HepG2 (cell line): Measurements from ENCODE around the gene PKMYT1. TPM values are rescaled to one million over a fixed set of nuclear protein-coding genes. Genes with fewer than 3 reads are reported as not detected.
A peak's percentile ranks its signal among the peaks of the same experiment; 100 is the strongest.

ENCODE experiments used
- ATAC-seq: fragments of 200-7000 bp; cut with Tn5 transposase; 3 replicates; pipeline ENCODE4 v1.9.1; 2020; ENCODE audit warnings: mild to moderate bottlenecking, moderate library complexity
- BruUV-seq: library from RNA; stranded (reverse); fragments of 400-500 nt; replicated peaks from 2 replicates; lab custom pipeline; 2021; lab: Mats Ljungman, UMichigan
- CTCF ChIA-PET: fragments of 300-600 bp; formaldehyde crosslinking; extraction: SDS; loops from one replicate; lab custom pipeline; 2021; ENCODE audit warnings: low total read pairs, inconsistent platforms, low intra/inter-chr PET ratio; lab: Yijun Ruan, JAX
- POLR2A ChIA-PET: fragments of 350-600 bp; sonication (Branson Sonifier 250); formaldehyde crosslinking; loops from one replicate; lab custom pipeline; 2020; ENCODE audit warnings: antibody characterized with exemption, inconsistent platforms; lab: Yijun Ruan, JAX
- DNase-seq: peaks from one replicate; pipeline ENCODE4 v3.0.0-alpha.2; 2015; ENCODE audit warnings: low spot score
- FAIRE-seq: peaks from 3 replicates; lab custom pipeline; 2011; peaks lifted over from hg19 to GRCh38; lab: Jason Lieb, UNC
- H2AFZ ChIP-seq: one replicate; pipeline ENCODE4 v1.6.1; 2011; ENCODE audit warnings: low read length, inconsistent platforms
- H3K27ac ChIP-seq: fragments of 300-600 bp; 3 replicates; pipeline ENCODE4 v1.8.0; 2011; ENCODE audit warnings: mixed run types, mild to moderate bottlenecking, mixed read lengths, low read length, inconsistent platforms; ENCODE audit not compliant: insufficient read depth; ENCODE audit errors: extremely low read length
- H3K27me3 ChIP-seq, 2 experiments: fragments of 200-600 bp in 1 of 2; 2 replicates in 1 of 2; 3 replicates in 1 of 2; pipeline versions ENCODE4 v1.6.0 to v1.8.0; 2011; ENCODE audit warnings: low read length in 2 of 2, mild to moderate bottlenecking in 2 of 2, moderate library complexity in 2 of 2, inconsistent platforms in 1 of 2; ENCODE audit not compliant: insufficient read depth in 2 of 2, control insufficient read depth in 1 of 2
- H3K36me3 ChIP-seq, 2 experiments: fragments of 200-600 bp in 1 of 2; replicated peaks in 1 of 2; 2 replicates in 1 of 2; 3 replicates in 1 of 2; pipeline versions ENCODE4 v1.5.1 to v1.8.0; 2011; ENCODE audit warnings: low read length in 2 of 2, inconsistent platforms in 1 of 2; ENCODE audit not compliant: insufficient read depth in 2 of 2, control insufficient read depth in 1 of 2
- H3K4me1 ChIP-seq: 2 replicates; pipeline ENCODE4 v1.5.1; 2012; ENCODE audit warnings: low read length, inconsistent platforms; ENCODE audit not compliant: insufficient read depth
- H3K4me2 ChIP-seq: 2 replicates; pipeline ENCODE4 v1.6.0; 2011; ENCODE audit warnings: low read depth, low read length, inconsistent platforms
- H3K4me3 ChIP-seq, 3 experiments: fragments of 200-600 bp in 1 of 3; sonication (generic), shearing (Covaris generic) in 1 of 3; replicated peaks in 1 of 3; 2 replicates each; pipeline ENCODE4 v1.5.1; 2011 to 2016; ENCODE audit warnings: low read length in 3 of 3, inconsistent platforms in 2 of 3, low read depth in 2 of 3, mild to moderate bottlenecking in 2 of 3, control low read depth in 1 of 3, mixed read lengths in 1 of 3; ENCODE audit not compliant: insufficient read depth in 1 of 3
- H3K79me2 ChIP-seq: one replicate; pipeline ENCODE4 v1.6.1; 2011; ENCODE audit warnings: low read length, inconsistent platforms; ENCODE audit not compliant: insufficient read depth
- H3K9ac ChIP-seq: 2 replicates; pipeline ENCODE4 v1.6.0; 2011; ENCODE audit warnings: mild to moderate bottlenecking, low read depth, low read length, inconsistent platforms; ENCODE audit not compliant: insufficient read depth
- H3K9me3 ChIP-seq: 2 replicates; pipeline ENCODE4 v1.5.1; 2012; ENCODE audit warnings: mild to moderate bottlenecking, low read length
- H4K20me1 ChIP-seq: 2 replicates; pipeline ENCODE4 v1.6.0; 2011; ENCODE audit warnings: inconsistent platforms, mild to moderate bottlenecking, low read length, moderate library complexity; ENCODE audit not compliant: insufficient read depth
- ATF7-NPFF ChIP-seq: sonication (generic); formaldehyde crosslinking; IDR thresholded peaks from 2 replicates; pipeline ENCODE4 v1.8.1; 2023; ENCODE audit warnings: mild to moderate bottlenecking, low read depth, missing genetic modification reagents, moderate library complexity
- BHLHE40 ChIP-seq: IDR thresholded peaks from 2 replicates; pipeline ENCODE4 v1.6.1; 2011; ENCODE audit warnings: low read length, improper control_type of control experiment
- KLF9 ChIP-seq: IDR thresholded peaks from 2 replicates; pipeline ENCODE4 v1.6.1; 2016; ENCODE audit warnings: low read depth
- SMAD3 ChIP-seq: sonication (generic); formaldehyde crosslinking; IDR thresholded peaks from 2 replicates; pipeline ENCODE4 v1.4.0; 2020; ENCODE audit warnings: missing genetic modification reagents
- ZNF337 ChIP-seq: sonication (generic); formaldehyde crosslinking; IDR thresholded peaks from 2 replicates; pipeline ENCODE4 v1.5.1; 2020; ENCODE audit warnings: missing genetic modification reagents, low read depth, mild to moderate bottlenecking, borderline replicate concordance
- ZNF75D ChIP-seq: sonication (generic); formaldehyde crosslinking; IDR thresholded peaks from 2 replicates; pipeline ENCODE4 v1.8.1; 2023; ENCODE audit warnings: missing genetic modification reagents, mild to moderate bottlenecking, borderline replicate concordance
- WGBS: methylation state at CpG from one replicate; pipeline ENCODE4 v1.1.6; 2017; ENCODE audit warnings: low lambda C conversion rate; 5-methylcytosine and 5-hydroxymethylcytosine counted together
- in situ Hi-C: cut with HindIII; loops from 2 replicates; pipeline ENCODE4 v1.10.0; 2017; ENCODE audit warnings: low pct_unique_long_range_greater_than_20kb; ENCODE audit not compliant: extremely low pct_ligation_motif_present
- intact Hi-C: fragments of 100-400 bp; cut with micrococcal nuclease; formaldehyde crosslinking; loops from one replicate; pipeline ENCODE4 v1.10.0; 2022; ENCODE audit not compliant: unreplicated experiment
- polyA plus RNA-seq, 8 experiments: library from polyadenylated mRNA; depleted of rRNA in 3 of 8; stranded (reverse) in 7 of 8; unstranded in 1 of 8; fragments of >200 nt; fragmentation: Illumina TruSeq in 4 of 8; extraction: Trizol in 4 of 8; gene quantifications; 2 replicates each; pipeline versions ENCODE4 v1.2.1 to v1.2.3, GENCODE V29; 2011 to 2016; ENCODE audit warnings: low read depth in 4 of 8, missing spikeins in 1 of 8, mixed read lengths in 1 of 8; ENCODE audit not compliant: insufficient read depth in 1 of 8
- total RNA-seq, 5 experiments: library from RNA; depleted of rRNA; stranded (reverse); fragments of >200 nt; fragmentation: Illumina TruSeq; extraction: Trizol; gene quantifications; 2 replicates each; pipeline ENCODE4 v1.2.3, GENCODE V29; 2016; ENCODE audit warnings: low read depth in 1 of 5
- TF ChIP-seq, protein P1 (sequence below): fragments of 450-650 bp; IDR thresholded peaks from 2 replicates; pipeline ENCODE4 v1.6.1; 2017
- TF ChIP-seq, protein P2 (sequence below): sonication (generic); formaldehyde crosslinking; IDR thresholded peaks from 2 replicates; pipeline ENCODE4 v1.4.0; 2020; ENCODE audit warnings: missing genetic modification reagents
- TF ChIP-seq, protein P3 (sequence below): sonication (generic); formaldehyde crosslinking; IDR thresholded peaks from 2 replicates; pipeline ENCODE4 v1.4.0; 2020; ENCODE audit warnings: mild to moderate bottlenecking, missing genetic modification reagents
- TF ChIP-seq, protein P4 (sequence below): sonication (generic); formaldehyde crosslinking; IDR thresholded peaks from 2 replicates; pipeline ENCODE4 v1.4.0; 2020; ENCODE audit warnings: mild to moderate bottlenecking, missing genetic modification reagents

Gene PKMYT1
- total and polyA plus RNA-seq, 2 of the 13 experiments (the other 11 are each of a cell fraction or from before 2014, with no cell fraction given), result 7.0 to 27.8 TPM

DNA sequence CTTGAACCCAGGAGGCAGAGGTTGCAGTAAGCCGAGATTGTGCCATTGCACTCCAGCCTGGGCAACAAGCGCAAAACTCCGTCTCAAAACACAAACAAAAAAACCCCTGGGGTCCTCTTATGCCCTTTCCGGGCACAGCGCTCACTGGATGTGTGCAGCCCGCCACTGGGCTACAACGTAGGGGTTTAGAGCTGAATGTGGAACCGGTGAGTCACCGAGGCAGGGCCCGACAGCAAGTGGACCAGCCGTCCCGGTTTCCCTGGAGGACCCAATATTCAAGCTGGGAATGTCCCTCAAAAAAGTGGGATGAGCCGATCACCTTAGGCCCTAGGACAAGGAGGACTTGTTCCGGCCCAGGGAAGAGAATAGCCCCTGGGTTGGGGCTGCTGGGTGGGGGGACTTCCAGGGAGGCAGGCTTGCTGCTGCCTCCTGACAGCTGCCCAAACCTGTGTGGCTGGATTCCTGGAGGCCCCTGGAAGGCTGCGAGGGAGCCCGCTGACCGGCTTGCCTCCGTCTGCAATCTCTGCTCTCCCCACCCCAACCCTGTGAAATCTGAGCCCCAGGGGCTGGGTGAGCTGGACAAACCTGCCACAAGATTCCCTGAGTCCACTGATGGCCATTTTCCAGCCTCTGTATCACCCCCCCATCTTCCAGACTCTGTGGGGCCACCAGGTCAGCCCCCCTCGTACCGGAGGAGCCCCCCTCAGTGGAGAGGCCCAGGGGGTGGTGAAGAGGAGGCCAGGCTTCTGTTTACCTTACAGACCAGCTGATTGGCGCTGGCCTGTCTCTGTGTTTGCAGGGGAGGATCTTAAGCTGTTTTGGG, 29.5 kb upstream of the PKMYT1 start:
- Histone ChIP-seq H2AFZ (no peak overlapping the region), H4K20me1 (no peaks in the 10 kb centered on the region), H3K9me3 (no peaks in the 10 kb centered on the region), H3K27ac (peak overlapping the region; percentile 40), H3K4me1 (peaks cover 97% of the 10 kb centered on the region), H3K79me2 (no peaks in the 10 kb centered on the region), H3K27me3 (peaks cover 7 to 22% of the 10 kb centered on the region in 2 experiments; a peak in 4 of 5 replicates), H3K4me2 (peak overlapping the region; percentile 88), H3K4me3 (peak overlapping the region in 2 of 3 experiments; percentile 35 to 69; a peak in 3 of 6 replicates), H3K36me3 (no peaks in the 10 kb centered on the region), H3K9ac (peak overlapping the region; percentile 38; the same call in 1 of the 2 replicates)
- no peak for DNase-seq
- no TSS peak for BruUV-seq
- no peak for FAIRE-seq
- POLR2A ChIA-PET, result interaction anchor here (0.8 to 14.2 kb wide), 6 partner anchors 13 to 125 kb away, joined by 3 to 750 read pairs (median 4); partner anchors contain the start of genes CLDN6, HCFC1R1, THOC6 and TNFRSF12A
- CTCF ChIA-PET, result no interaction called here
- in situ Hi-C loops, result no loop called here
- WGBS, result 22% methylated on average over 17 of the region's 21 CpGs
- intact Hi-C loops, result no loop called here
- peak; percentile 35 for ATAC-seq
- TF ChIP-seq ZNF337 (CRISPR knock-in tag) (no peak), KLF9 (no peak), ZNF75D (CRISPR knock-in tag) (no peak), BHLHE40 (no peak), SMAD3 (CRISPR knock-in tag) (no peak), ATF7-NPFF (CRISPR knock-in tag) (no peak)
- TF ChIP-seq, protein P1, sequence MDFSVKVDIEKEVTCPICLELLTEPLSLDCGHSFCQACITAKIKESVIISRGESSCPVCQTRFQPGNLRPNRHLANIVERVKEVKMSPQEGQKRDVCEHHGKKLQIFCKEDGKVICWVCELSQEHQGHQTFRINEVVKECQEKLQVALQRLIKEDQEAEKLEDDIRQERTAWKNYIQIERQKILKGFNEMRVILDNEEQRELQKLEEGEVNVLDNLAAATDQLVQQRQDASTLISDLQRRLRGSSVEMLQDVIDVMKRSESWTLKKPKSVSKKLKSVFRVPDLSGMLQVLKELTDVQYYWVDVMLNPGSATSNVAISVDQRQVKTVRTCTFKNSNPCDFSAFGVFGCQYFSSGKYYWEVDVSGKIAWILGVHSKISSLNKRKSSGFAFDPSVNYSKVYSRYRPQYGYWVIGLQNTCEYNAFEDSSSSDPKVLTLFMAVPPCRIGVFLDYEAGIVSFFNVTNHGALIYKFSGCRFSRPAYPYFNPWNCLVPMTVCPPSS, result no peak
- TF ChIP-seq, protein P2, sequence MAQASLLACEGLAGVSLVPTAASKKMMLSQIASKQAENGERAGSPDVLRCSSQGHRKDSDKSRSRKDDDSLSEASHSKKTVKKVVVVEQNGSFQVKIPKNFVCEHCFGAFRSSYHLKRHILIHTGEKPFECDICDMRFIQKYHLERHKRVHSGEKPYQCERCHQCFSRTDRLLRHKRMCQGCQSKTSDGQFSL (CRISPR knock-in tag), result peak; percentile 76; the same call in 1 of the 2 replicates
- TF ChIP-seq, protein P3, sequence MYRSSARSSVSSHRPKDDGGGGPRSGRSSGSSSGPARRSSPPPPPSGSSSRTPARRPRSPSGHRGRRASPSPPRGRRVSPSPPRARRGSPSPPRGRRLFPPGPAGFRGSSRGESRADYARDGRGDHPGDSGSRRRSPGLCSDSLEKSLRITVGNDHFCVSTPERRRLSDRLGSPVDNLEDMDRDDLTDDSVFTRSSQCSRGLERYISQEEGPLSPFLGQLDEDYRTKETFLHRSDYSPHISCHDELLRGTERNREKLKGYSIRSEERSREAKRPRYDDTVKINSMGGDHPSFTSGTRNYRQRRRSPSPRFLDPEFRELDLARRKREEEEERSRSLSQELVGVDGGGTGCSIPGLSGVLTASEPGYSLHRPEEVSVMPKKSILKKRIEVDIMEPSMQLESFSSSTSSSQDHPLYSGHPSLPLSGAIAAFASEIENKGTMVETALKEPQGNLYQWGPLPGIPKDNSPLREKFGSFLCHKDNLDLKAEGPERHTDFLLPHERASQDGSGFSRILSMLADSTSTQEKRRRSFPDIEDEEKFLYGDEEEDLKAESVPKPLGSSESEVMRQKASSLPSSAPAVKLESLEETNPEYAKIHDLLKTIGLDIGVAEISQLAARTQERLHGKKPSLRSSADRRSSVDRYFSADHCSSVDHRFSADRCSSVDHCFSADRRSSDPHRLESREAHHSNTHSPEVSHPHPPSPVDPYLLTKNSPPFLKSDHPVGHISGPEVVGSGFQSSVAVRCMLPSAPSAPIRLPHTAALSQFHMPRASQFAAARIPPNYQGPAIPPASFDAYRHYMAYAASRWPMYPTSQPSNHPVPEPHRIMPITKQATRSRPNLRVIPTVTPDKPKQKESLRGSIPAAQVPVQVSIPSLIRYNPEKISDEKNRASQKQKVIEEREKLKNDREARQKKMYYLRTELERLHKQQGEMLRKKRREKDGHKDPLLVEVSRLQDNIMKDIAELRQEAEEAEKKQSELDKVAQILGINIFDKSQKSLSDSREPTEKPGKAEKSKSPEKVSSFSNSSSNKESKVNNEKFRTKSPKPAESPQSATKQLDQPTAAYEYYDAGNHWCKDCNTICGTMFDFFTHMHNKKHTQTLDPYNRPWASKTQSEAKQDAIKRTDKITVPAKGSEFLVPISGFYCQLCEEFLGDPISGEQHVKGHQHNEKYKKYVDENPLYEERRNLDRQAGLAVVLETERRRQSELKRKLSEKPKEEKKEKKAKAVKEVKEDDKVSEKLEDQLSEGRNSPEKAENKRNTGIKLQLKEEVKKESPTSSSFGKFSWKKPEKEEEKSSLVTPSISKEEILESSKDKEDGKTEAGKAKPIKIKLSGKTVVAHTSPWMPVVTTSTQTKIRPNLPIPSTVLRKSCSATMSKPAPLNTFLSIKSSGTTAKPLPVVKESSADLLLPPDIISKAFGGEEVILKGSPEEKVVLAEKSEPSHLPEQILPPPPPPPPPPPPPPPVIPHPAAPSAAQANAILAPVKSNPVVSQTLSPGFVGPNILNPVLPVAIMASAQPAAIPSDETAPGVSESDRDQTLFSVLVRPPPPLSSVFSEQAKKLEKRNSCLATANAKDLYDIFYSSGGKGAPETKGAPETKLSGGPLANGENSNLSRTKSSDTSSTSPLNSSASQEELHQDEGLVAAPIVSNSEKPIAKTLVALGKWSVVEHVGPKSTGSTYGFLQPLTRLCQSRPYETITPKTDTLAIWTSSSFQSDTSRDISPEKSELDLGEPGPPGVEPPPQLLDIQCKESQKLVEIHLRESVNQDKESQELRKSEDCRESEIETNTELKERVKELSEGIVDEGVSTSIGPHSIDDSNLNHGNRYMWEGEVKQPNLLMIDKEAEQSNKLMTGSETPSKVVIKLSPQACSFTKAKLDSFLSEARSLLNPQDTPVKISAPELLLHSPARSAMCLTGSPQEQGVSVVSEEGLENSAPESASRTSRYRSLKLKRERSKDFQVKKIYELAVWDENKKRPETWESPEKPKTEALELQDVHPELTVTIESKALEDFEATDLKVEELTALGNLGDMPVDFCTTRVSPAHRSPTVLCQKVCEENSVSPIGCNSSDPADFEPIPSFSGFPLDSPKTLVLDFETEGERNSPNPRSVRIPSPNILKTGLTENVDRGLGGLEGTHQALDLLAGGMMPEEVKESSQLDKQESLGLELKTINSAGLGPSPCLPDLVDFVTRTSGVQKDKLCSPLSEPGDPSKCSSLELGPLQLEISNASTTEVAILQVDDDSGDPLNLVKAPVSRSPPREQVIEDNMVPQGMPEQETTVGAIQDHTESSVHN (CRISPR knock-in tag), result no peak
- TF ChIP-seq, protein P4, sequence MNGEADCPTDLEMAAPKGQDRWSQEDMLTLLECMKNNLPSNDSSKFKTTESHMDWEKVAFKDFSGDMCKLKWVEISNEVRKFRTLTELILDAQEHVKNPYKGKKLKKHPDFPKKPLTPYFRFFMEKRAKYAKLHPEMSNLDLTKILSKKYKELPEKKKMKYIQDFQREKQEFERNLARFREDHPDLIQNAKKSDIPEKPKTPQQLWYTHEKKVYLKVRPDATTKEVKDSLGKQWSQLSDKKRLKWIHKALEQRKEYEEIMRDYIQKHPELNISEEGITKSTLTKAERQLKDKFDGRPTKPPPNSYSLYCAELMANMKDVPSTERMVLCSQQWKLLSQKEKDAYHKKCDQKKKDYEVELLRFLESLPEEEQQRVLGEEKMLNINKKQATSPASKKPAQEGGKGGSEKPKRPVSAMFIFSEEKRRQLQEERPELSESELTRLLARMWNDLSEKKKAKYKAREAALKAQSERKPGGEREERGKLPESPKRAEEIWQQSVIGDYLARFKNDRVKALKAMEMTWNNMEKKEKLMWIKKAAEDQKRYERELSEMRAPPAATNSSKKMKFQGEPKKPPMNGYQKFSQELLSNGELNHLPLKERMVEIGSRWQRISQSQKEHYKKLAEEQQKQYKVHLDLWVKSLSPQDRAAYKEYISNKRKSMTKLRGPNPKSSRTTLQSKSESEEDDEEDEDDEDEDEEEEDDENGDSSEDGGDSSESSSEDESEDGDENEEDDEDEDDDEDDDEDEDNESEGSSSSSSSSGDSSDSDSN, result peak; percentile 36; the same call in 1 of the 2 replicates
